Mesodermal cell (in vitro differentiated cells): Measurements from ENCODE around the gene PPP1R9A.

Source experiments
- H3K27ac ChIP-seq: 2 replicates; pipeline ENCODE4 v1.7.0; 2013; ENCODE audit warnings: mild to moderate bottlenecking, low read depth, low read length, moderate library complexity; ENCODE audit not compliant: severe bottlenecking
- H3K36me3 ChIP-seq: 2 replicates; pipeline ENCODE4 v1.7.1; 2013; ENCODE audit warnings: mild to moderate bottlenecking, low read length, moderate library complexity; ENCODE audit not compliant: control insufficient read depth, insufficient read depth
- H3K4me1 ChIP-seq: one replicate; pipeline ENCODE4 v1.7.1; 2013; ENCODE audit warnings: mild to moderate bottlenecking, low read length; ENCODE audit not compliant: insufficient read depth, control insufficient read depth, poor library complexity, severe bottlenecking
- H3K4me3 ChIP-seq: 2 replicates; pipeline ENCODE4 v1.7.0; 2013; ENCODE audit warnings: low read length, control low read depth, mild to moderate bottlenecking; ENCODE audit not compliant: insufficient read depth, poor library complexity, severe bottlenecking; ENCODE audit errors: extremely low read depth
- H3K9me3 ChIP-seq: 2 replicates; pipeline ENCODE4 v1.7.1; 2013; ENCODE audit warnings: mild to moderate bottlenecking, low read length, moderate library complexity; ENCODE audit not compliant: control insufficient read depth
- WGBS, 2 experiments: methylation state at CpG; one replicate each; pipeline ENCODE4 v1.1.5; 2013; ENCODE audit warnings: missing lambda C conversion rate in 2 of 2; ENCODE audit not compliant: insufficient coverage in 2 of 2; 5-methylcytosine and 5-hydroxymethylcytosine counted together

The PPP1R9A gene

DNA sequence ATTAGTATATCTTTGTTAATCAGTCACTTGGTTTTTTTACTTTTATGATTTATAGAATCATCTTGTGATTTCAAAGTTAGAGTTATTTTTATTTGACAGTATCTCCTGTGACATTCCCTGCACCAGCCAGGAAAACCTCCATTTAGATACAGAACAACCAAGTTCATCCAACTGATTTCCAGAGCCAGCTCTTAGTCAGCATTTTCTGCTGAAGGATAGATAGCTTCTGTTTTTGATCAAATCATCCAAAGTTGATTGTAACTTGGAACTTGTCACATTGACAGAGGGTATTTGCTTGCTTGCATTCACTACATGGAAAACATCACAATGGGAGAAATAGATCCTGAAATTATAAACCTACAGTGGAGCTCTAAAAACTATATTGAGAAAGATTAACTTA, 294.3 kb downstream of the PPP1R9A start:
- Histone ChIP-seq H3K4me1 (peaks cover 2% of the 10 kb centered on the region), H3K36me3 (no peaks in the 10 kb centered on the region), H3K4me3 (no peak overlapping the region), H3K9me3 (no peaks in the 10 kb centered on the region), H3K27ac (no peak overlapping the region)

DNA sequence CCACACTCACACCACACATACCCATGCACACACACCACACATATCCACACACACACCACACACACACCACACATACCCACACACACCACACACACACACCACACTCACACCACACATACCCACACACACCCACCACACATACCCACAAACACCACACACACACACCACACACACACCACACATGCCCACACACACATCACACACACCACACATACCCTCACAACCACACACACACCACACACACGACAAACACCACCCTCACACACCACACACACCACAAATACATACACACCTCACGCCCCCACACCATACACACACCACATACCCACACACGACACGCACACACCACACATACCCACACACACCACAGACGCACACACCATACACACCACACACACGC, 297.2 kb downstream of the PPP1R9A start:
- H3K4me1 ChIP-seq = peaks cover 2% of the 10 kb centered on the region
- 71% methylated on average over 4 of the region's 6 CpGs; no CpG with 5 or more reads in 1 of the 2 experiments for WGBS, 2 experiments
- no peak overlapping the region for H3K27ac ChIP-seq
- H3K9me3 ChIP-seq = no peaks in the 10 kb centered on the region
- H3K36me3 ChIP-seq = no peaks in the 10 kb centered on the region
- no peak overlapping the region for H3K4me3 ChIP-seq

GRCh38 chr7:95205665-95206225, 298.4 kb downstream of the PPP1R9A start:
- Histone ChIP-seq H3K27ac (no peak overlapping the region), H3K4me1 (peaks cover 2% of the 10 kb centered on the region), H3K9me3 (no peaks in the 10 kb centered on the region), H3K4me3 (no peak overlapping the region), H3K36me3 (no peaks in the 10 kb centered on the region)
- WGBS, 2 experiments = 60 to 83% methylated on average over 1 of the region's 1 CpG

DNA sequence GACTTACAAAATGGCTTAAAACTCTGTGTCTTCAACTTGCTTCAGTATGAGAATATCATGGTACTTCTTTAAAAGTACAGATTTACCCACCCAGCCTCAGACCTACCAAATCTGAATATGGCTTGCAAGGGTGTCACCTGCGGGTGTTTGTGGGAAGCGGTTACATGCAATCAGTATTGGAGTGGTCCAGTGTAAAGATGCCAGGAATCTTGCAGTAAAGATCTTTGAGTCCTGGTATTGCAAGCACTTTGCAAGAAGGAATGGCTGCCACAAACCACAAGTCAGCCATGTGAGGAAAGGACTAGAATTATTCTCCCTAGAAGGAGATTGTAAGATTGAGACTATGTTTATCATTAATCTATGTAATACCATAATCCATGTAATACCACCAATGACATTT, 301.9 kb downstream of the PPP1R9A start:
- 83 to 100% methylated on average over 1 to 2 of the region's 2 CpGs for WGBS, 2 experiments
- Histone ChIP-seq H3K27ac (no peak overlapping the region), H3K4me3 (no peak overlapping the region), H3K36me3 (no peaks in the 10 kb centered on the region), H3K9me3 (no peaks in the 10 kb centered on the region), H3K4me1 (peaks cover 2% of the 10 kb centered on the region)

GRCh38 chr7:95209788-95210187, 302.4 kb downstream of the PPP1R9A start:
- no peak overlapping the region for H3K4me3 ChIP-seq
- no peak overlapping the region for H3K27ac ChIP-seq
- H3K4me1 ChIP-seq = peaks cover 2% of the 10 kb centered on the region
- H3K36me3 ChIP-seq = no peaks in the 10 kb centered on the region
- WGBS, 2 experiments = 80% methylated on average over 1 of the region's 2 CpGs; no CpG with 5 or more reads in 1 of the 2 experiments
- no peaks in the 10 kb centered on the region for H3K9me3 ChIP-seq

GRCh38 chr7:95213148-95213547, 305.8 kb downstream of the PPP1R9A start:
- Histone ChIP-seq H3K4me3 (no peak overlapping the region), H3K27ac (no peak overlapping the region), H3K36me3 (no peaks in the 10 kb centered on the region), H3K9me3 (no peaks in the 10 kb centered on the region), H3K4me1 (no peaks in the 10 kb centered on the region)
- WGBS, 2 experiments = 60 to 100% methylated on average over 1 to 2 of the region's 2 CpGs

GRCh38 chr7:95213809-95214492, 306.6 kb downstream of the PPP1R9A start:
- H3K27ac ChIP-seq = no peak overlapping the region
- no peaks in the 10 kb centered on the region for H3K9me3 ChIP-seq
- WGBS, 2 experiments = 91 to 97% methylated on average over 3 to 6 of the region's 6 CpGs
- no peak overlapping the region for H3K4me3 ChIP-seq
- no peaks in the 10 kb centered on the region for H3K4me1 ChIP-seq
- no peaks in the 10 kb centered on the region for H3K36me3 ChIP-seq

GRCh38 chr7:95219721-95220120, 312.3 kb downstream of the PPP1R9A start:
- Histone ChIP-seq H3K9me3 (no peaks in the 10 kb centered on the region), H3K4me3 (no peak overlapping the region), H3K36me3 (no peaks in the 10 kb centered on the region), H3K27ac (no peak overlapping the region), H3K4me1 (no peaks in the 10 kb centered on the region)
- WGBS, 2 experiments = no CpG with 5 or more reads among the region's 2 CpGs

DNA sequence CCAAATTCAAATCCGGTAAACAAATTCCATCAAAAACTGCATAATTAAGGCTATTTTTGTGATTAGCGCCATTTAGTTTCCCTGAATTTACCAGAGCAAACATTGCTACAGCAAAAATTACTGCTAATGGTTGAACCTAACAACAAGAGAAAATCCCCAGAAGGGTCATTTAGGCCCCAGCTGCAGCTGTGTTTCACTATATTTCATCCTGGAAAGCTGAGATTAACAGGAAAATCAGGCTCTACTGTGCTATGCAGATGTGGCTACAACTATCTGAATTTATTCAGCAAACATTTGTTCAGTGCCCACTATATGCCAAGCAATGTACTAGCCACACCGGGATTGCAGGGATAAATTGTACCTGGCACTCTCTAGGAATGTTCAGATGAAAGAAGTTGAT, 312.9 kb downstream of the PPP1R9A start:
- Histone ChIP-seq H3K9me3 (no peaks in the 10 kb centered on the region), H3K27ac (no peak overlapping the region), H3K4me3 (no peak overlapping the region), H3K4me1 (no peaks in the 10 kb centered on the region), H3K36me3 (no peaks in the 10 kb centered on the region)
- WGBS, 2 experiments = 89 to 100% methylated on average over 1 to 2 of the region's 3 CpGs

GRCh38 chr7:95225301-95225700, 317.9 kb downstream of the PPP1R9A start:
- no peaks in the 10 kb centered on the region for H3K4me1 ChIP-seq
- H3K36me3 ChIP-seq = no peaks in the 10 kb centered on the region
- H3K4me3 ChIP-seq = no peak overlapping the region
- 100% methylated on average over 1 of the region's 2 CpGs for WGBS, 2 experiments
- no peaks in the 10 kb centered on the region for H3K9me3 ChIP-seq
- no peak overlapping the region for H3K27ac ChIP-seq

- H3K9me3 ChIP-seq = no peaks in the 10 kb centered on the region
- no peak overlapping the region for H3K27ac ChIP-seq
- H3K4me3 ChIP-seq = no peak overlapping the region
- H3K36me3 ChIP-seq = no peaks in the 10 kb centered on the region
- H3K4me1 ChIP-seq = no peaks in the 10 kb centered on the region
- WGBS, 2 experiments = 89 to 100% methylated on average over 1 to 3 of the region's 5 CpGs
Measured at GRCh38 chr7:95229301-95229700, 321.9 kb downstream of the PPP1R9A start.
